H1 (cell line): ENCODE measurements around the gene ARHGEF10L. TPM values are rescaled to one million over a fixed set of nuclear protein-coding genes. Genes with fewer than 3 reads are reported as not detected.
A peak's percentile ranks its signal among the peaks of the same experiment; 100 is the strongest.

Source experiments
- CTCF ChIA-PET: fragments of 300-600 bp; sonication (Branson Sonifier 250); formaldehyde crosslinking; loops from one replicate; lab custom pipeline; 2021; ENCODE audit not compliant: partially characterized antibody; lab: Charles Lee
- POLR2A ChIA-PET: fragments of 300-600 bp; sonication (Branson Sonifier 250); formaldehyde crosslinking; loops from one replicate; lab custom pipeline; 2021; ENCODE audit warnings: inconsistent platforms; ENCODE audit not compliant: partially characterized antibody; lab: Charles Lee
- DNase-seq, 2 experiments: peaks; one replicate each; pipeline versions ENCODE4 v3.0.0 to v3.0.0-alpha.2; 2010 to 2022; ENCODE audit warnings: low spot score in 2 of 2, low read depth in 1 of 2, mixed read lengths in 1 of 2
- FAIRE-seq: peaks from 2 replicates; lab custom pipeline; 2011; peaks lifted over from hg19 to GRCh38; lab: Jason Lieb, UNC
- H2AFZ ChIP-seq: 2 replicates; pipeline ENCODE4 v1.8.1; 2012; ENCODE audit warnings: low read length, inconsistent platforms
- H2AK5ac ChIP-seq: 2 replicates; pipeline ENCODE4 v1.6.1; 2013; ENCODE audit warnings: low read depth, low read length
- H2BK120ac ChIP-seq: replicated peaks from 2 replicates; pipeline ENCODE3; 2013; ENCODE audit warnings: low read depth, low read length, inconsistent platforms
- H2BK12ac ChIP-seq: 2 replicates; pipeline ENCODE4 v1.6.1; 2013; ENCODE audit warnings: low read depth, low read length
- H2BK15ac ChIP-seq: 2 replicates; pipeline ENCODE4 v1.6.1; 2013; ENCODE audit warnings: low read length
- H2BK20ac ChIP-seq: 2 replicates; pipeline ENCODE4 v1.6.1; 2013; ENCODE audit warnings: low read length
- H2BK5ac ChIP-seq: 2 replicates; pipeline ENCODE4 v1.6.1; 2013; ENCODE audit warnings: low read depth, low read length
- H3K14ac ChIP-seq: 2 replicates; pipeline ENCODE4 v1.6.1; 2013; ENCODE audit warnings: inconsistent platforms; ENCODE audit not compliant: insufficient read length
- H3K18ac ChIP-seq: 2 replicates; pipeline ENCODE4 v1.6.1; 2013; ENCODE audit warnings: low read length; ENCODE audit errors: extremely low read depth
- H3K23ac ChIP-seq: 2 replicates; pipeline ENCODE4 v1.6.1; 2013; ENCODE audit warnings: inconsistent platforms; ENCODE audit not compliant: insufficient read length
- H3K23me2 ChIP-seq: 2 replicates; pipeline ENCODE4 v1.6.1; 2013; ENCODE audit warnings: low read depth, low read length
- H3K27ac ChIP-seq: 2 replicates; pipeline ENCODE4 v1.6.1; 2011; ENCODE audit warnings: low read depth, low read length, inconsistent platforms
- H3K27me3 ChIP-seq, 4 experiments: replicated peaks in 1 of 4; 1 replicate in 1 of 4; 2 replicates in 3 of 4; pipeline versions ENCODE4 v1.6.1 to v1.8.1; 2011 to 2013; ENCODE audit warnings: low read length in 3 of 4, mild to moderate bottlenecking in 3 of 4, inconsistent platforms in 2 of 4, mixed read lengths in 2 of 4, moderate library complexity in 1 of 4; ENCODE audit not compliant: control insufficient read depth in 3 of 4, insufficient read depth in 3 of 4; ENCODE audit errors: extremely low read depth in 1 of 4
- H3K36me3 ChIP-seq, 4 experiments: 2 replicates each; pipeline versions ENCODE4 v1.6.1 to v1.8.1; 2011 to 2013; ENCODE audit warnings: mild to moderate bottlenecking in 4 of 4, low read length in 3 of 4, moderate library complexity in 2 of 4, control low read depth in 1 of 4, inconsistent platforms in 1 of 4; ENCODE audit not compliant: insufficient read depth in 4 of 4, control insufficient read depth in 2 of 4
- H3K4ac ChIP-seq: replicated peaks from 2 replicates; pipeline ENCODE3; 2013; ENCODE audit warnings: low read length, low read depth, mixed read lengths, inconsistent platforms; ENCODE audit not compliant: insufficient read length
- H3K4me1 ChIP-seq, 4 experiments: replicated peaks in 1 of 4; 1 replicate in 1 of 4; 2 replicates in 3 of 4; pipeline versions ENCODE4 v1.6.1 to v1.8.1; 2011 to 2013; ENCODE audit warnings: low read length in 3 of 4, inconsistent platforms in 2 of 4, mixed read lengths in 1 of 4; ENCODE audit not compliant: insufficient read depth in 4 of 4, control insufficient read depth in 3 of 4
- H3K4me2 ChIP-seq, 2 experiments: 2 replicates each; pipeline versions ENCODE4 v1.6.1 to v1.8.1; 2011 to 2013; ENCODE audit warnings: low read depth in 2 of 2, low read length in 2 of 2, control low read depth in 1 of 2, inconsistent platforms in 1 of 2, mild to moderate bottlenecking in 1 of 2; ENCODE audit not compliant: insufficient read depth in 1 of 2
- H3K4me3 ChIP-seq, 4 experiments: fragments of 200-600, 300-600 bp in 1 of 4; sonication (generic), shearing (Covaris generic), sonication (Bioruptor Twin) in 1 of 4; 2 replicates each; pipeline versions ENCODE4 v1.5.1 to v1.8.1; 2011 to 2016; ENCODE audit warnings: low read length in 4 of 4, low read depth in 3 of 4, control low read depth in 2 of 4, inconsistent platforms in 2 of 4, mild to moderate bottlenecking in 2 of 4, mixed read lengths in 1 of 4, moderate library complexity in 1 of 4; ENCODE audit not compliant: insufficient read depth in 2 of 4; ENCODE audit errors: extremely low read depth in 1 of 4
- H3K56ac ChIP-seq: replicated peaks from 2 replicates; pipeline ENCODE3; 2013; ENCODE audit warnings: low read depth, mild to moderate bottlenecking, mixed read lengths, low read length, inconsistent platforms; ENCODE audit not compliant: insufficient read length
- H3K79me1 ChIP-seq: 2 replicates; pipeline ENCODE4 v1.6.1; 2013; ENCODE audit warnings: low read depth, low read length, control low read depth
- H3K79me2 ChIP-seq, 2 experiments: 2 replicates each; pipeline versions ENCODE4 v1.6.1 to v1.8.1; 2012 to 2013; ENCODE audit warnings: low read length in 2 of 2, mild to moderate bottlenecking in 2 of 2, inconsistent platforms in 1 of 2; ENCODE audit not compliant: insufficient read depth in 2 of 2, control insufficient read depth in 1 of 2
- H3K9ac ChIP-seq, 4 experiments: replicated peaks in 1 of 4; 1 replicate in 1 of 4; 2 replicates in 3 of 4; pipeline versions ENCODE4 v1.6.1 to v1.8.1; 2011 to 2013; ENCODE audit warnings: low read depth in 3 of 4, low read length in 3 of 4, control low read depth in 2 of 4, mild to moderate bottlenecking in 2 of 4, moderate library complexity in 2 of 4, inconsistent platforms in 1 of 4; ENCODE audit errors: extremely low read depth in 1 of 4
- H3K9me3 ChIP-seq, 2 experiments: 2 replicates each; pipeline versions ENCODE4 v1.6.1 to v1.8.1; 2012 to 2013; ENCODE audit warnings: mild to moderate bottlenecking in 2 of 2, moderate library complexity in 2 of 2, control low read depth in 1 of 2, inconsistent platforms in 1 of 2, low read depth in 1 of 2, low read length in 1 of 2, mixed read lengths in 1 of 2; ENCODE audit not compliant: insufficient read depth in 2 of 2
- H4K20me1 ChIP-seq, 2 experiments: replicated peaks in 1 of 2; 2 replicates each; pipeline versions ENCODE3 to v1.8.1; 2011 to 2013; ENCODE audit warnings: inconsistent platforms in 2 of 2, low read length in 2 of 2, mild to moderate bottlenecking in 1 of 2; ENCODE audit not compliant: insufficient read depth in 2 of 2, control insufficient read depth in 1 of 2
- H4K5ac ChIP-seq: 2 replicates; pipeline ENCODE4 v1.6.1; 2013; ENCODE audit warnings: low read length, low read depth, mixed read lengths, inconsistent platforms; ENCODE audit not compliant: insufficient read length
- H4K8ac ChIP-seq: 2 replicates; pipeline ENCODE4 v1.8.0; 2013; ENCODE audit warnings: mild to moderate bottlenecking, moderate library complexity, low read length, inconsistent platforms; ENCODE audit not compliant: insufficient read depth; ENCODE audit errors: extremely low read depth
- H4K91ac ChIP-seq: replicated peaks from 2 replicates; pipeline ENCODE3; 2013; ENCODE audit warnings: low read length, mixed read lengths, inconsistent platforms; ENCODE audit not compliant: insufficient read length
- CHD2 ChIP-seq: IDR thresholded peaks from 2 replicates; pipeline ENCODE4 v1.6.1; 2012; ENCODE audit warnings: low read length, improper control_type of control experiment
- GABPA ChIP-seq: IDR thresholded peaks from 2 replicates; pipeline ENCODE4 v1.6.1; 2011; ENCODE audit warnings: mild to moderate bottlenecking, low read length, moderate library complexity, borderline replicate concordance; ENCODE audit not compliant: insufficient read depth
- JUND ChIP-seq: IDR thresholded peaks from 2 replicates; pipeline ENCODE4 v1.6.1; 2011; ENCODE audit warnings: mild to moderate bottlenecking, improper control_type of control experiment, low read length
- KDM5A ChIP-seq: fragments of 200-600 bp; IDR thresholded peaks from 2 replicates; pipeline ENCODE4 v1.7.1; 2012; ENCODE audit warnings: mild to moderate bottlenecking, low read length, inconsistent platforms, mixed read lengths
- TAF1 ChIP-seq: IDR thresholded peaks from 2 replicates; pipeline ENCODE4 v1.6.1; 2011; ENCODE audit warnings: mild to moderate bottlenecking, low read depth, low read length
- TBP ChIP-seq: IDR thresholded peaks from 2 replicates; pipeline ENCODE4 v1.6.1; 2011; ENCODE audit warnings: low read depth, low read length, improper control_type of control experiment
- TCF12 ChIP-seq: IDR thresholded peaks from 2 replicates; pipeline ENCODE4 v1.6.1; 2011; ENCODE audit warnings: low read depth, mild to moderate bottlenecking, low read length
- TEAD4 ChIP-seq: IDR thresholded peaks from 2 replicates; pipeline ENCODE4 v1.6.1; 2012; ENCODE audit warnings: low read depth, low read length, inconsistent platforms, mixed read lengths
- YY1 ChIP-seq: IDR thresholded peaks from 2 replicates; pipeline ENCODE4 v1.6.1; 2011; ENCODE audit warnings: low read depth, mild to moderate bottlenecking, low read length
- WGBS, 2 experiments: shearing (Covaris generic) in 1 of 2; methylation state at CpG; one replicate each; pipeline versions ENCODE4 v1.1.6 to v1.1.7; 2013 to 2015; ENCODE audit warnings: low lambda C conversion rate in 2 of 2, mixed read lengths in 2 of 2, inconsistent platforms in 1 of 2, low coverage in 1 of 2, missing lambda C conversion rate in 1 of 2; ENCODE audit not compliant: insufficient replicate concordance in 2 of 2, insufficient coverage in 1 of 2, insufficient read length in 1 of 2; ENCODE audit errors: extremely low coverage in 1 of 2, missing lambda C conversion rate in 1 of 2; 5-methylcytosine and 5-hydroxymethylcytosine counted together
- polyA plus RNA-seq, 7 experiments: library from polyadenylated mRNA; depleted of rRNA in 3 of 7; stranded (reverse) in 5 of 7; unstranded in 2 of 7; fragments of >200 nt in 5 of 7; fragments of 200-250 nt in 2 of 7; gene quantifications; 1 replicate in 5 of 7; 2 replicates in 1 of 7; 4 replicates in 1 of 7; pipeline versions ENCODE4 v1.2.1 to v1.2.3, GENCODE V29; 2011 to 2013; ENCODE audit warnings: missing spikeins in 2 of 7, mixed read lengths in 2 of 7
- total RNA-seq: library from RNA; stranded (reverse); fragmentation: NEBNext Ultra II Directional; extraction: Animal tissue kit (Norgen Biotek cat#: 25700); gene quantifications from 2 replicates; pipeline ENCODE4 v1.2.1, GENCODE V29; 2021
- TF ChIP-seq, protein P1 (sequence below), 3 experiments: IDR thresholded peaks; 1 replicate in 2 of 3; 2 replicates in 1 of 3; pipeline versions ENCODE4 v1.5.1 to v1.6.1; 2011; ENCODE audit warnings: low read length in 3 of 3, mild to moderate bottlenecking in 3 of 3, inconsistent platforms in 2 of 3, low read depth in 1 of 3, moderate library complexity in 1 of 3; ENCODE audit not compliant: insufficient read depth in 1 of 3; ENCODE audit errors: control extremely low read depth in 1 of 3
- TF ChIP-seq, protein P2 (sequence below): IDR thresholded peaks from 2 replicates; pipeline ENCODE4 v1.6.1; 2012; ENCODE audit warnings: inconsistent platforms

ARHGEF10L gene
- total and polyA plus RNA-seq, 2 of the 8 experiments (the other 6 are each of a cell fraction or from before 2014, with no cell fraction given) = 33.6 to 39.6 TPM

DNA sequence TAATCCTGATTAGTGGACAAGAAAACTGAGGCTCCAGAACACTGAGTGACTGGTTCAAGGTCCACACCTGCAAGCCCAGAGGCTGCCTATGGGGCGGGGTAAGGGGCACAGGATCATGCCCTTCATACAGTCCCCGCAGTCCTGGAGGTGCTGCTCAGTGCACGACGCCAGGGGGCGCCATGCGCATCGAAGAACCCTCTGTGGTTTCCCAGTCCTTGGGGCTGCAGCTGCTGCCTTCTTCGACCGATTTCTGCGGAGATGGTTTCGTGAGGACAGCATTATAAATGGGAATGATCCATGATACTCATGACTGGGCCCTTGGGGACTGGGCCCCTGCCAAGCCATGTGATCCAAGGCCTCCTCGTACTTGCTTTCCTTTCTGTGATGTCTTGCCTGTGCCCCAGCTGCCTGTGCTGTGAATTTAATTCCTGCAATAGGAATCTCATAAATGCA lies 37.1 kb upstream of the ARHGEF10L start:
- ChIA-PET POLR2A (interaction anchor here (0.9 to 2.4 kb wide), 9 partner anchors 37 to 105 kb away, joined by 3 to 10 read pairs (median 4); partner anchors contain the start of gene ARHGEF10L), CTCF (interaction anchor here (0.7 to 29.1 kb wide), 36 partner anchors 7 to 271 kb away, joined by 3 to 1640 read pairs (median 4); partner anchors contain the start of gene ARHGEF10L)
- Histone ChIP-seq H4K91ac (no peak overlapping the region), H2BK12ac (no peak overlapping the region), H3K18ac (no peak overlapping the region), H2BK15ac (no peak overlapping the region; the same call in 1 of the 2 replicates), H4K8ac (no peak overlapping the region), H3K4ac (no peak overlapping the region), H3K4me2 (no peak overlapping the region), H2BK120ac (peak overlapping the region; percentile 84), H2BK20ac (peak overlapping the region; percentile 82; the same call in 1 of the 2 replicates), H3K9ac (no peak overlapping the region), H3K56ac (no peak overlapping the region), H3K79me2 (no peaks in the 10 kb centered on the region), H4K20me1 (no peaks in the 10 kb centered on the region), H3K4me3 (no peak overlapping the region), H3K27ac (no peak overlapping the region), H3K79me1 (no peaks in the 10 kb centered on the region), H2AK5ac (no peak overlapping the region), H2AFZ (no peak overlapping the region), H2BK5ac (no peak overlapping the region), H3K36me3 (no peaks in the 10 kb centered on the region), H3K14ac (no peak overlapping the region), H3K23me2 (peaks cover 2% of the 10 kb centered on the region; the same call in 1 of the 2 replicates), H3K4me1 (peaks cover 0 to 2% (median 0%) of the 10 kb centered on the region in 4 experiments; a peak in 2 of 7 replicates), H3K23ac (no peak overlapping the region), H3K9me3 (no peaks in the 10 kb centered on the region), H3K27me3 (no peaks in the 10 kb centered on the region), H4K5ac (no peak overlapping the region)
- peak; percentile 88 to 99 for DNase-seq
- peak; percentile 92 for FAIRE-seq
- 19% methylated on average over 12 of the region's 12 CpGs; no CpG with 5 or more reads in 1 of the 2 experiments for WGBS, 2 experiments
- 0 out of 2 replicates have a peak, but pooled peaks have one; percentile 34 for TF ChIP-seq TCF12
- TF ChIP-seq YY1 = peak; percentile 69; the same call in 1 of the 2 replicates
- TF ChIP-seq, protein P1, sequence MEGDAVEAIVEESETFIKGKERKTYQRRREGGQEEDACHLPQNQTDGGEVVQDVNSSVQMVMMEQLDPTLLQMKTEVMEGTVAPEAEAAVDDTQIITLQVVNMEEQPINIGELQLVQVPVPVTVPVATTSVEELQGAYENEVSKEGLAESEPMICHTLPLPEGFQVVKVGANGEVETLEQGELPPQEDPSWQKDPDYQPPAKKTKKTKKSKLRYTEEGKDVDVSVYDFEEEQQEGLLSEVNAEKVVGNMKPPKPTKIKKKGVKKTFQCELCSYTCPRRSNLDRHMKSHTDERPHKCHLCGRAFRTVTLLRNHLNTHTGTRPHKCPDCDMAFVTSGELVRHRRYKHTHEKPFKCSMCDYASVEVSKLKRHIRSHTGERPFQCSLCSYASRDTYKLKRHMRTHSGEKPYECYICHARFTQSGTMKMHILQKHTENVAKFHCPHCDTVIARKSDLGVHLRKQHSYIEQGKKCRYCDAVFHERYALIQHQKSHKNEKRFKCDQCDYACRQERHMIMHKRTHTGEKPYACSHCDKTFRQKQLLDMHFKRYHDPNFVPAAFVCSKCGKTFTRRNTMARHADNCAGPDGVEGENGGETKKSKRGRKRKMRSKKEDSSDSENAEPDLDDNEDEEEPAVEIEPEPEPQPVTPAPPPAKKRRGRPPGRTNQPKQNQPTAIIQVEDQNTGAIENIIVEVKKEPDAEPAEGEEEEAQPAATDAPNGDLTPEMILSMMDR (IDR thresholded peaks at IDR 0.05; ENCODE audit: control extremely low read depth in 1 of 3, insufficient read depth in 1 of 3, low read depth in 1 of 3, low read length in 3 of 3) = peak; percentile 98
- peak; percentile 68; the same call in 1 of the 2 replicates for TF ChIP-seq GABPA
- TF ChIP-seq, protein P2, sequence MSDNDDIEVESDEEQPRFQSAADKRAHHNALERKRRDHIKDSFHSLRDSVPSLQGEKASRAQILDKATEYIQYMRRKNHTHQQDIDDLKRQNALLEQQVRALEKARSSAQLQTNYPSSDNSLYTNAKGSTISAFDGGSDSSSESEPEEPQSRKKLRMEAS = peak; percentile 45; the same call in 1 of the 2 replicates
- TF ChIP-seq TAF1 = no peak
- no peak for TF ChIP-seq KDM5A
- peak; percentile 60 for TF ChIP-seq TBP
- no peak for TF ChIP-seq TEAD4
- peak; percentile 49; the same call in 1 of the 2 replicates for TF ChIP-seq CHD2
- 0 out of 2 replicates have a peak, but pooled peaks have one; percentile 30 for TF ChIP-seq JUND
